HepG2 (cell line): ENCODE data around the gene GNG13. TPM values are rescaled to one million over a fixed set of nuclear protein-coding genes. Genes with fewer than 3 reads are reported as not detected.

Experiments used
- ATAC-seq: fragments of 200-7000 bp; cut with Tn5 transposase; 3 replicates; pipeline ENCODE4 v1.9.1; 2020; ENCODE audit warnings: mild to moderate bottlenecking, moderate library complexity
- BruUV-seq: library from RNA; stranded (reverse); fragments of 400-500 nt; replicated peaks from 2 replicates; lab custom pipeline; 2021; lab: Mats Ljungman, UMichigan
- CTCF ChIA-PET: fragments of 300-600 bp; formaldehyde crosslinking; extraction: SDS; loops from one replicate; lab custom pipeline; 2021; ENCODE audit warnings: low total read pairs, inconsistent platforms, low intra/inter-chr PET ratio; lab: Yijun Ruan, JAX
- POLR2A ChIA-PET: fragments of 350-600 bp; sonication (Branson Sonifier 250); formaldehyde crosslinking; loops from one replicate; lab custom pipeline; 2020; ENCODE audit warnings: antibody characterized with exemption, inconsistent platforms; lab: Yijun Ruan, JAX
- DNase-seq: peaks from one replicate; pipeline ENCODE4 v3.0.0-alpha.2; 2015; ENCODE audit warnings: low spot score
- FAIRE-seq: peaks from 3 replicates; lab custom pipeline; 2011; peaks lifted over from hg19 to GRCh38; lab: Jason Lieb, UNC
- H2AFZ ChIP-seq: one replicate; pipeline ENCODE4 v1.6.1; 2011; ENCODE audit warnings: low read length, inconsistent platforms
- H3K27ac ChIP-seq: fragments of 300-600 bp; 3 replicates; pipeline ENCODE4 v1.8.0; 2011; ENCODE audit warnings: mixed run types, mild to moderate bottlenecking, mixed read lengths, low read length, inconsistent platforms; ENCODE audit not compliant: insufficient read depth; ENCODE audit errors: extremely low read length
- H3K27me3 ChIP-seq, 2 experiments: fragments of 200-600 bp in 1 of 2; 2 replicates in 1 of 2; 3 replicates in 1 of 2; pipeline versions ENCODE4 v1.6.0 to v1.8.0; 2011; ENCODE audit warnings: low read length in 2 of 2, mild to moderate bottlenecking in 2 of 2, moderate library complexity in 2 of 2, inconsistent platforms in 1 of 2; ENCODE audit not compliant: insufficient read depth in 2 of 2, control insufficient read depth in 1 of 2
- H3K36me3 ChIP-seq, 2 experiments: fragments of 200-600 bp in 1 of 2; replicated peaks in 1 of 2; 2 replicates in 1 of 2; 3 replicates in 1 of 2; pipeline versions ENCODE4 v1.5.1 to v1.8.0; 2011; ENCODE audit warnings: low read length in 2 of 2, inconsistent platforms in 1 of 2; ENCODE audit not compliant: insufficient read depth in 2 of 2, control insufficient read depth in 1 of 2
- H3K4me1 ChIP-seq: 2 replicates; pipeline ENCODE4 v1.5.1; 2012; ENCODE audit warnings: low read length, inconsistent platforms; ENCODE audit not compliant: insufficient read depth
- H3K4me2 ChIP-seq: 2 replicates; pipeline ENCODE4 v1.6.0; 2011; ENCODE audit warnings: low read depth, low read length, inconsistent platforms
- H3K4me3 ChIP-seq, 3 experiments: fragments of 200-600 bp in 1 of 3; sonication (generic), shearing (Covaris generic) in 1 of 3; replicated peaks in 1 of 3; 2 replicates each; pipeline ENCODE4 v1.5.1; 2011 to 2016; ENCODE audit warnings: low read length in 3 of 3, inconsistent platforms in 2 of 3, low read depth in 2 of 3, mild to moderate bottlenecking in 2 of 3, control low read depth in 1 of 3, mixed read lengths in 1 of 3; ENCODE audit not compliant: insufficient read depth in 1 of 3
- H3K79me2 ChIP-seq: one replicate; pipeline ENCODE4 v1.6.1; 2011; ENCODE audit warnings: low read length, inconsistent platforms; ENCODE audit not compliant: insufficient read depth
- H3K9ac ChIP-seq: 2 replicates; pipeline ENCODE4 v1.6.0; 2011; ENCODE audit warnings: mild to moderate bottlenecking, low read depth, low read length, inconsistent platforms; ENCODE audit not compliant: insufficient read depth
- H3K9me3 ChIP-seq: 2 replicates; pipeline ENCODE4 v1.5.1; 2012; ENCODE audit warnings: mild to moderate bottlenecking, low read length
- H4K20me1 ChIP-seq: 2 replicates; pipeline ENCODE4 v1.6.0; 2011; ENCODE audit warnings: inconsistent platforms, mild to moderate bottlenecking, low read length, moderate library complexity; ENCODE audit not compliant: insufficient read depth
- ARNT ChIP-seq: fragments of 450-650 bp; IDR thresholded peaks from 2 replicates; pipeline ENCODE4 v1.6.1; 2017
- CCAR2 ChIP-seq: fragments of 200-400 bp; formaldehyde crosslinking; optimal IDR thresholded peaks from 2 replicates; pipeline ENCODE3; 2018; ENCODE audit warnings: low read depth, mild to moderate bottlenecking, low read length, moderate library complexity
- DDIT3 ChIP-seq: sonication (generic); formaldehyde crosslinking; IDR thresholded peaks from 2 replicates; pipeline ENCODE4 v1.4.0; 2020; ENCODE audit warnings: mild to moderate bottlenecking, missing genetic modification reagents
- EP300 ChIP-seq, 3 experiments: sonication (generic) in 1 of 3; formaldehyde crosslinking in 1 of 3; IDR thresholded peaks; 2 replicates each; pipeline versions ENCODE4 v1.5.1 to v1.6.1; 2011 to 2020; ENCODE audit warnings: low read depth in 2 of 3, low read length in 2 of 3, borderline replicate concordance in 1 of 3, improper control_type of control experiment in 1 of 3, mild to moderate bottlenecking in 1 of 3, missing genetic modification reagents in 1 of 3, moderate library complexity in 1 of 3
- MTERF4 ChIP-seq: sonication (generic); formaldehyde crosslinking; IDR thresholded peaks from 2 replicates; pipeline ENCODE4 v1.8.0; 2023; ENCODE audit warnings: mild to moderate bottlenecking, missing genetic modification reagents
- MYNN ChIP-seq: sonication (generic); formaldehyde crosslinking; IDR thresholded peaks from 2 replicates; pipeline ENCODE4 v1.4.0; 2020; ENCODE audit warnings: mild to moderate bottlenecking, low read depth, missing genetic modification reagents
- NFE2L1 ChIP-seq: sonication (generic); formaldehyde crosslinking; IDR thresholded peaks from 2 replicates; pipeline ENCODE4 v1.4.0; 2020; ENCODE audit warnings: missing genetic modification reagents, mild to moderate bottlenecking, borderline replicate concordance
- PLSCR1 ChIP-seq: sonication (generic); formaldehyde crosslinking; IDR thresholded peaks from 2 replicates; pipeline ENCODE4 v1.5.0; 2020; ENCODE audit warnings: missing genetic modification reagents, mild to moderate bottlenecking, borderline replicate concordance
- RARA ChIP-seq: IDR thresholded peaks from 2 replicates; pipeline ENCODE4 v1.6.1; 2016; ENCODE audit warnings: missing genetic modification reagents, missing compliant biosample characterization
- REXO4 ChIP-seq: sonication (generic); formaldehyde crosslinking; IDR thresholded peaks from 2 replicates; pipeline ENCODE4 v1.8.0; 2022; ENCODE audit warnings: missing genetic modification reagents, mild to moderate bottlenecking, borderline replicate concordance
- SNAPC4 ChIP-seq: sonication (generic); formaldehyde crosslinking; IDR thresholded peaks from 2 replicates; pipeline ENCODE4 v1.4.0; 2020; ENCODE audit warnings: mild to moderate bottlenecking, missing genetic modification reagents
- SP1 ChIP-seq, 2 experiments: fragments of 450-650 bp in 1 of 2; sonication (generic) in 1 of 2; formaldehyde crosslinking in 1 of 2; IDR thresholded peaks; 2 replicates each; pipeline versions ENCODE4 v1.4.0 to v1.6.1; 2016 to 2020; ENCODE audit warnings: missing genetic modification reagents in 1 of 2
- SPEN ChIP-seq: sonication (generic); formaldehyde crosslinking; IDR thresholded peaks from 2 replicates; pipeline ENCODE4 v1.5.1; 2020; ENCODE audit warnings: low read depth, mild to moderate bottlenecking, missing genetic modification reagents
- THAP11 ChIP-seq: IDR thresholded peaks from 2 replicates; pipeline ENCODE4 v1.6.1; 2016; ENCODE audit warnings: missing biosample characterization, missing genetic modification reagents
- ZNF12 ChIP-seq: sonication (generic); formaldehyde crosslinking; IDR thresholded peaks from 2 replicates; pipeline ENCODE4 v1.5.0; 2020; ENCODE audit warnings: missing genetic modification reagents
- ZNF136 ChIP-seq: sonication (generic); formaldehyde crosslinking; IDR thresholded peaks from 2 replicates; pipeline ENCODE4 v1.8.1; 2022; ENCODE audit warnings: low read depth, mild to moderate bottlenecking, moderate library complexity, missing genetic modification reagents
- ZNF331 ChIP-seq: sonication (generic); formaldehyde crosslinking; IDR thresholded peaks from 2 replicates; pipeline ENCODE4 v1.4.0; 2020; ENCODE audit warnings: missing genetic modification reagents
- ZNF619 ChIP-seq: sonication (generic); formaldehyde crosslinking; IDR thresholded peaks from 2 replicates; pipeline ENCODE4 v1.4.0; 2020; ENCODE audit warnings: mild to moderate bottlenecking, missing genetic modification reagents
- ZNF883 ChIP-seq: sonication (generic); formaldehyde crosslinking; IDR thresholded peaks from 2 replicates; pipeline ENCODE4 v1.5.1; 2020; ENCODE audit warnings: mild to moderate bottlenecking, missing genetic modification reagents; ENCODE audit errors: not compliant biosample characterization
- WGBS: methylation state at CpG from one replicate; pipeline ENCODE4 v1.1.6; 2017; ENCODE audit warnings: low lambda C conversion rate; 5-methylcytosine and 5-hydroxymethylcytosine counted together
- in situ Hi-C: cut with HindIII; loops from 2 replicates; pipeline ENCODE4 v1.10.0; 2017; ENCODE audit warnings: low pct_unique_long_range_greater_than_20kb; ENCODE audit not compliant: extremely low pct_ligation_motif_present
- intact Hi-C: fragments of 100-400 bp; cut with micrococcal nuclease; formaldehyde crosslinking; loops from one replicate; pipeline ENCODE4 v1.10.0; 2022; ENCODE audit not compliant: unreplicated experiment
- polyA plus RNA-seq, 8 experiments: library from polyadenylated mRNA; depleted of rRNA in 3 of 8; stranded (reverse) in 7 of 8; unstranded in 1 of 8; fragments of >200 nt; fragmentation: Illumina TruSeq in 4 of 8; extraction: Trizol in 4 of 8; gene quantifications; 2 replicates each; pipeline versions ENCODE4 v1.2.1 to v1.2.3, GENCODE V29; 2011 to 2016; ENCODE audit warnings: low read depth in 4 of 8, missing spikeins in 1 of 8, mixed read lengths in 1 of 8; ENCODE audit not compliant: insufficient read depth in 1 of 8
- total RNA-seq, 5 experiments: library from RNA; depleted of rRNA; stranded (reverse); fragments of >200 nt; fragmentation: Illumina TruSeq; extraction: Trizol; gene quantifications; 2 replicates each; pipeline ENCODE4 v1.2.3, GENCODE V29; 2016; ENCODE audit warnings: low read depth in 1 of 5

GNG13 gene
- total and polyA plus RNA-seq, 2 of the 13 experiments (the other 11 are each of a cell fraction or from before 2014, with no cell fraction given), result not detected

- no peaks in the 10 kb centered on the region for H3K4me1 ChIP-seq
- ChIA-PET CTCF (no interaction called here), POLR2A (no interaction called here)
- DNase-seq, result no peak
- no peaks in the 10 kb centered on the region for H3K79me2 ChIP-seq
- 91% methylated on average over 19 of the region's 19 CpGs for WGBS
- in situ Hi-C loops (no loop called here), intact Hi-C loops (no loop called here)
- H3K4me3 ChIP-seq, result no peak overlapping the region
- no peak overlapping the region for H3K27ac ChIP-seq
- FAIRE-seq, result no peak
- peaks cover 15 to 30% of the 10 kb centered on the region in 2 experiments for H3K27me3 ChIP-seq
- H2AFZ ChIP-seq, result no peak overlapping the region
- H3K9me3 ChIP-seq, result no peaks in the 10 kb centered on the region
- ATAC-seq, result no peak
- H3K4me2 ChIP-seq, result no peak overlapping the region
- no TSS peak for BruUV-seq
- H4K20me1 ChIP-seq, result no peaks in the 10 kb centered on the region
- H3K9ac ChIP-seq, result no peak overlapping the region
- H3K36me3 ChIP-seq, result 0 out of 5 replicates have a peak, but pooled peaks cover 1 to 2% of the 10 kb centered on the region in 2 experiments
- TF ChIP-seq MTERF4 (no peak), RARA (CRISPR knock-in tag) (no peak), ZNF619 (CRISPR knock-in tag) (no peak), DDIT3 (no peak), ZNF331 (CRISPR knock-in tag) (no peak), ARNT (no peak), ZNF12 (CRISPR knock-in tag) (no peak), ZNF883 (CRISPR knock-in tag) (no peak), CCAR2 (no peak), EP300 (IDR thresholded peaks at IDR 0.05; ENCODE audit: low read depth in 2 of 2, low read length in 2 of 2) (no peak), EP300 (CRISPR knock-in tag; IDR thresholded peaks at IDR 0.05; ENCODE audit: borderline replicate concordance) (no peak), ZNF136 (CRISPR knock-in tag) (no peak), REXO4 (CRISPR knock-in tag) (no peak), SNAPC4 (no peak), NFE2L1 (CRISPR knock-in tag) (no peak), MYNN (CRISPR knock-in tag) (no peak), SP1 (IDR thresholded peaks at IDR 0.05) (no peak), SP1 (CRISPR knock-in tag; IDR thresholded peaks at IDR 0.05) (no peak), THAP11 (CRISPR knock-in tag) (no peak), PLSCR1 (no peak), SPEN (CRISPR knock-in tag) (no peak)
These were observed 1.9 kb downstream of the GNG13 start for GRCh38 chr16:798666-799065.
